DOHH2 (cell line): ENCODE data around the gene ELAVL3.
"Not testable (repeated sequence)": the region's sequence is repeated elsewhere in the genome, so short reads cannot be mapped to it uniquely, and the experiment has no call there.

Experiments used
- H3F3A ChIP-seq: fragments of 200-600 bp; sonication (generic), shearing (Covaris generic); 2 replicates; pipeline ENCODE4 v1.6.0; 2016; ENCODE audit warnings: antibody characterized with exemption, mild to moderate bottlenecking; ENCODE audit not compliant: control insufficient read depth, insufficient read depth
- H3K27ac ChIP-seq: fragments of 200-600 bp; sonication (generic); 2 replicates; pipeline ENCODE4 v1.5.1; 2014; ENCODE audit warnings: low read depth, mild to moderate bottlenecking, low read length, moderate library complexity
- H3K27me3 ChIP-seq: fragments of 200-600 bp; sonication (generic); 2 replicates; pipeline ENCODE4 v1.6.1; 2014; ENCODE audit warnings: mild to moderate bottlenecking, low read length, mixed read lengths; ENCODE audit not compliant: control insufficient read depth
- H3K36me3 ChIP-seq: fragments of 200-600 bp; sonication (generic); 2 replicates; pipeline ENCODE4 v1.6.1; 2014; ENCODE audit warnings: mild to moderate bottlenecking, low read length, moderate library complexity, mixed read lengths; ENCODE audit not compliant: control insufficient read depth
- H3K4me1 ChIP-seq: fragments of 200-600 bp; sonication (generic); 2 replicates; pipeline ENCODE4 v1.6.1; 2014; ENCODE audit warnings: mild to moderate bottlenecking, low read length, mixed read lengths; ENCODE audit not compliant: control insufficient read depth
- H3K4me2 ChIP-seq: fragments of 200-600 bp; sonication (generic); 2 replicates; pipeline ENCODE4 v1.6.0; 2014; ENCODE audit warnings: mild to moderate bottlenecking, low read length, moderate library complexity
- H3K4me3 ChIP-seq: fragments of 200-600 bp; sonication (generic); 2 replicates; pipeline ENCODE4 v1.5.1; 2014; ENCODE audit warnings: mild to moderate bottlenecking, low read length, mixed read lengths
- H3K79me2 ChIP-seq: fragments of 200-600 bp; sonication (generic); 2 replicates; pipeline ENCODE4 v1.6.1; 2014; ENCODE audit warnings: mild to moderate bottlenecking, low read length, mixed read lengths; ENCODE audit not compliant: control insufficient read depth
- H3K9me2 ChIP-seq: fragments of 200-600 bp; sonication (generic); replicated peaks from 2 replicates; pipeline ENCODE4 v1.6.1; 2014; ENCODE audit warnings: mild to moderate bottlenecking, low read length, mixed read lengths; ENCODE audit not compliant: control insufficient read depth
- H3K9me3 ChIP-seq: fragments of 200-600 bp; sonication (generic); 2 replicates; pipeline ENCODE4 v1.6.1; 2014; ENCODE audit warnings: antibody characterized with exemption, low read length, mixed read lengths; ENCODE audit not compliant: control insufficient read depth, insufficient read depth
- H4K20me1 ChIP-seq: fragments of 200-600 bp; sonication (generic); 2 replicates; pipeline ENCODE4 v1.6.0; 2014; ENCODE audit warnings: low read depth, mild to moderate bottlenecking, antibody characterized with exemption, low read length, moderate library complexity; ENCODE audit not compliant: control insufficient read depth, insufficient read depth
- CTCF ChIP-seq: fragments of 200-600 bp; sonication (generic); IDR thresholded peaks from one replicate; pipeline ENCODE4 v1.5.1; 2014; ENCODE audit warnings: antibody characterized with exemption, mild to moderate bottlenecking, low read depth, low read length; ENCODE audit not compliant: poor library complexity, severe bottlenecking
- EZH2phosphoT487 ChIP-seq: fragments of 200-600 bp; sonication (generic); IDR thresholded peaks from 2 replicates; pipeline ENCODE4 v1.6.1; 2017; ENCODE audit warnings: borderline replicate concordance, mild to moderate bottlenecking, antibody characterized with exemption, low read length, moderate library complexity, mixed read lengths

The ELAVL3 gene

DNA sequence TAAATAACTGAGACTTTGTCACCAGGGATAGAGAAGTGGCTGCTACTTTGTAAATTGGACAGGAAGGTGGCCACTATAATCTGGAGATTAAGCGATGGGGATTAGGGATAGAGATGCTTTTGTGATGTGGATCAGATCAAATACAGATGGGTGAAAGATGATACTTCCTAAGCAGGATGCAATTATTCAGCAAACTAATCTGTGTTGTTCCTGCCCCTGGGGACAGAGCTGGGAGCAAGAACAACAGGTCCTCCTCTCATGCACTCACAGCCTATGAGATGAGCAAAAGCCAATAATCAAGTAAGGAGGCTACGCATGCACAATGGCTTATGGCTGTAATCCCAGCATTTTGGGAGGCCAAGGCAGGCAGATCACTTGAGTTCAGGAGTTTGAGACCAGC is 66.3 kb downstream of the ELAVL3 start:
- no peaks in the 10 kb centered on the region for H3K9me2 ChIP-seq
- no peaks in the 10 kb centered on the region for H3F3A ChIP-seq
- H3K27ac ChIP-seq = no peak overlapping the region
- no peak overlapping the region for H3K4me3 ChIP-seq
- H3K4me1 ChIP-seq = peaks cover 13% of the 10 kb centered on the region
- H3K79me2 ChIP-seq = no peaks in the 10 kb centered on the region
- H4K20me1 ChIP-seq = no peaks in the 10 kb centered on the region
- H3K27me3 ChIP-seq = peaks cover 13% of the 10 kb centered on the region
- H3K4me2 ChIP-seq = no peak overlapping the region
- TF ChIP-seq CTCF (no peak), EZH2phosphoT487 (no peak)
- no peaks in the 10 kb centered on the region for H3K9me3 ChIP-seq
- no peaks in the 10 kb centered on the region for H3K36me3 ChIP-seq

DNA sequence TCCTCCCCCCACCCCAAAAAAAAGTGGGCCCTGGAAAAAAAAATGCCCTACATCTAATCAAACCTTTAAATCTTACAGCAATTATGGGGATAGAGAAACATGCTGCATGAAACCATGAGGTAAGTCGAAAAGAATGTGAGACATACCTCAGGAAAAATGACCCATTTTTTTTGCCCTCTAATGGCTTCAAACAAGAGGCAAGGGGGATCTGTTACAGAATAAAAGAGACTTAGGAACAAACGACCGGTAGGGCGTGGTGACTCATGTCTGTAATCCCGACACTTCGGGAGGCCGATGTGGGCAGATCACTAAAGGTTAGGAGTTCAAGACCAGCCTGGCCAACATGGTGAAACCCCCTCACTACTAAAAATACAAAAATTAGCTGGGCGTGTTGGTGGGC is 70.2 kb downstream of the ELAVL3 start:
- TF ChIP-seq CTCF (no peak), EZH2phosphoT487 (no peak)
- no peaks in the 10 kb centered on the region for H3F3A ChIP-seq

GRCh38 chr19:11408591-11408990 is 72.3 kb downstream of the ELAVL3 start:
- H3F3A ChIP-seq = no peaks in the 10 kb centered on the region
- no peak for TF ChIP-seq EZH2phosphoT487
- TF ChIP-seq CTCF = no peak
- no peaks in the 10 kb centered on the region for H3K36me3 ChIP-seq
- H3K9me2 ChIP-seq = no peaks in the 10 kb centered on the region
- H3K27me3 ChIP-seq = no peaks in the 10 kb centered on the region
- H3K9me3 ChIP-seq = no peaks in the 10 kb centered on the region
- no peak overlapping the region for H3K4me3 ChIP-seq
- H3K4me1 ChIP-seq = no peaks in the 10 kb centered on the region
- H3K27ac ChIP-seq = no peak overlapping the region
- no peak overlapping the region for H3K4me2 ChIP-seq
- no peaks in the 10 kb centered on the region for H3K79me2 ChIP-seq
- no peaks in the 10 kb centered on the region for H4K20me1 ChIP-seq

More for the DNA sequence above, 70.2 kb downstream of the ELAVL3 start:
- Histone ChIP-seq H3K9me3 (no peaks in the 10 kb centered on the region), H3K79me2 (no peaks in the 10 kb centered on the region), H4K20me1 (no peaks in the 10 kb centered on the region), H3K9me2 (no peaks in the 10 kb centered on the region), H3K27me3 (no peaks in the 10 kb centered on the region), H3K36me3 (no peaks in the 10 kb centered on the region), H3K4me2 (no peak overlapping the region), H3K4me1 (no peaks in the 10 kb centered on the region), H3K4me3 (no peak overlapping the region), H3K27ac (no peak overlapping the region)

- not testable (repeated sequence) for H3K79me2 ChIP-seq, H3K36me3 ChIP-seq, H3K4me2 ChIP-seq, H4K20me1 ChIP-seq, H3K4me3 ChIP-seq, H3K27ac ChIP-seq, H3K4me1 ChIP-seq, H3K9me2 ChIP-seq, H3K9me3 ChIP-seq, H3F3A ChIP-seq, H3K27me3 ChIP-seq
Observed at GRCh38 chr19:11406703-11407236, 74.1 kb downstream of the ELAVL3 start.
